SK-N-SH treated with all-trans-retinoic acid at 6 μM for 48 hours (cell line): Measurements from ENCODE around the gene FOXP4.

Experiments used
- ATAC-seq: fragments of 200-7000 bp; cut with Tn5 transposase; 3 replicates; pipeline ENCODE4 v1.9.1; 2020; ENCODE audit warnings: mild to moderate bottlenecking, moderate library complexity
- ARNTL ChIP-seq: fragments of 450-650 bp; formaldehyde crosslinking; IDR thresholded peaks from 2 replicates; pipeline ENCODE4 v1.5.0; 2020; ENCODE audit warnings: low read depth, mild to moderate bottlenecking, moderate library complexity, borderline replicate concordance
- CSDC2 ChIP-seq: fragments of 250-450 bp; sonication (Bioruptor Pico); IDR thresholded peaks from 2 replicates; pipeline ENCODE4 v1.5.0; 2020; ENCODE audit warnings: mild to moderate bottlenecking, moderate library complexity
- CSRNP3 ChIP-seq: fragments of 250-450 bp; sonication (Bioruptor Pico); IDR thresholded peaks from 2 replicates; pipeline ENCODE4 v1.5.1; 2021; ENCODE audit warnings: mild to moderate bottlenecking, moderate library complexity
- ESRRG ChIP-seq: fragments of 250-450 bp; sonication (Bioruptor Pico); IDR thresholded peaks from 2 replicates; pipeline ENCODE4 v1.6.1; 2021; ENCODE audit warnings: mild to moderate bottlenecking
- GLIS3 ChIP-seq: fragments of 250-450 bp; sonication (Bioruptor Pico); IDR thresholded peaks from 2 replicates; pipeline ENCODE4 v1.5.0; 2020; ENCODE audit warnings: mild to moderate bottlenecking, moderate library complexity
- OSR1 ChIP-seq: fragments of 250-450 bp; sonication (Bioruptor Pico); IDR thresholded peaks from 2 replicates; pipeline ENCODE4 v1.8.0; 2022; ENCODE audit warnings: moderate library complexity, mild to moderate bottlenecking, inconsistent platforms
- PATZ1 ChIP-seq: fragments of 250-450 bp; sonication (Bioruptor Pico); IDR thresholded peaks from 2 replicates; pipeline ENCODE4 v1.8.0; 2020; ENCODE audit warnings: mild to moderate bottlenecking, moderate library complexity, borderline replicate concordance
- PPARA ChIP-seq: fragments of 250-450 bp; sonication (Bioruptor Pico); IDR thresholded peaks from 2 replicates; pipeline ENCODE4 v1.5.0; 2020; ENCODE audit warnings: mild to moderate bottlenecking, borderline replicate concordance
- RARB ChIP-seq: fragments of 250-450 bp; sonication (Bioruptor Pico); IDR thresholded peaks from 2 replicates; pipeline ENCODE4 v1.8.0; 2021; ENCODE audit warnings: mild to moderate bottlenecking, moderate library complexity
- SNAI2 ChIP-seq: fragments of 250-450 bp; sonication (Bioruptor Pico); IDR thresholded peaks from 2 replicates; pipeline ENCODE4 v1.5.0; 2020; ENCODE audit warnings: mild to moderate bottlenecking, moderate library complexity
- TCF4 ChIP-seq: fragments of 250-450 bp; sonication (Bioruptor Pico); IDR thresholded peaks from 2 replicates; pipeline ENCODE4 v1.8.0; 2021; ENCODE audit warnings: mild to moderate bottlenecking, moderate library complexity, borderline replicate concordance
- ZC3H10 ChIP-seq: fragments of 250-450 bp; sonication (Bioruptor Pico); IDR thresholded peaks from 2 replicates; pipeline ENCODE4 v1.5.1; 2021; ENCODE audit warnings: mild to moderate bottlenecking, moderate library complexity
- ZFP3 ChIP-seq: fragments of 250-450 bp; sonication (Bioruptor Pico); IDR thresholded peaks from 2 replicates; pipeline ENCODE4 v1.5.0; 2020; ENCODE audit warnings: mild to moderate bottlenecking, moderate library complexity
- ZFP30 ChIP-seq: fragments of 450-650 bp; formaldehyde crosslinking; IDR thresholded peaks from 2 replicates; pipeline ENCODE4 v1.5.0; 2022; ENCODE audit warnings: mild to moderate bottlenecking, moderate library complexity
- ZNF565 ChIP-seq: fragments of 450-650 bp; formaldehyde crosslinking; conservative IDR thresholded peaks from 2 replicates; pipeline ENCODE4 v1.5.0; 2020; ENCODE audit warnings: low read depth, mild to moderate bottlenecking, moderate library complexity
- TF ChIP-seq, protein P1 (sequence below): fragments of 250-450 bp; sonication (Bioruptor Pico); IDR thresholded peaks from 2 replicates; pipeline ENCODE4 v1.8.0; 2021; ENCODE audit warnings: low read depth, mild to moderate bottlenecking, moderate library complexity, borderline replicate concordance
- TF ChIP-seq, protein P2 (sequence below): fragments of 250-450 bp; sonication (Bioruptor Pico); IDR thresholded peaks from 2 replicates; pipeline ENCODE4 v1.5.1; 2020; ENCODE audit warnings: low read depth, mild to moderate bottlenecking, moderate library complexity
- TF ChIP-seq, protein P3 (sequence below): fragments of 250-450 bp; sonication (Bioruptor Pico); IDR thresholded peaks from 2 replicates; pipeline ENCODE4 v1.5.0; 2020; ENCODE audit warnings: mild to moderate bottlenecking, moderate library complexity

FOXP4 gene

DNA sequence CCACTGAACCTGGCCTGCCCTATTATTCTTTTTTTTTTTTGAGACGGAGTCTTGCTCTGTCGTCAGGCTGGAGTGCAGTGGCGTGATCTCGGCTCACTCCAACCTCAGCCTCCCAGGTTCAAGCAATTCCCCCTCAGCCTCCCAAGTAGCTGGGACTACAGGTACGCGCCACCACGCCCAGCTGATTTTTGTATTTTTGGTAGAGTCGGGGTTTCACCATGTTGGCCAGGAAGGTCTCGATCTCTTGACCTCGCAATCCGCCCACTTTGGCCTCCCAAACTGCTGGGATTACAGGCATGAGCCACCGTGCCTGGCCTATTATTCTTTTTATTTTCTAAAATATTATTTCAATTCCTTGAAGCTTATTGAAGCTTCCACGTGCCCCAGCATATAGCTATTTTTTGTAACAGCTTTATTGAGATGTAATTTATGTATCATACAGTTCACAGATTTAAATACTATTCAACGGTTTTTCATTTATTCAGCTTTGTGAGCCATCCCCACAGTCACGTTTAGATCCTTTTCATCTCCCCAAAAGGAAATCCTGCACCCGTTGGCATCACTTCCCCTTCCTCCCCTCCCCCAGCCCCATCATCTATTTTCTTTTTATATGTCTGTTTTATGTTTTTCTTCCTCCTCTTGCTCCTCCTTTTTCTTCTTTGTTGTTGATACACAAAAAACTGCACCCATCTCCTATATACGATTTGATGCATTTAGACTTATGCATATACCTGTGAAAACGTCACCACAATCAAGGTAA lies 78.6 kb downstream of the FOXP4 start:
- no peak for TF ChIP-seq CSRNP3 (CRISPR knock-in tag)
- no peak for TF ChIP-seq RARB (CRISPR knock-in tag)
- TF ChIP-seq, protein P1, sequence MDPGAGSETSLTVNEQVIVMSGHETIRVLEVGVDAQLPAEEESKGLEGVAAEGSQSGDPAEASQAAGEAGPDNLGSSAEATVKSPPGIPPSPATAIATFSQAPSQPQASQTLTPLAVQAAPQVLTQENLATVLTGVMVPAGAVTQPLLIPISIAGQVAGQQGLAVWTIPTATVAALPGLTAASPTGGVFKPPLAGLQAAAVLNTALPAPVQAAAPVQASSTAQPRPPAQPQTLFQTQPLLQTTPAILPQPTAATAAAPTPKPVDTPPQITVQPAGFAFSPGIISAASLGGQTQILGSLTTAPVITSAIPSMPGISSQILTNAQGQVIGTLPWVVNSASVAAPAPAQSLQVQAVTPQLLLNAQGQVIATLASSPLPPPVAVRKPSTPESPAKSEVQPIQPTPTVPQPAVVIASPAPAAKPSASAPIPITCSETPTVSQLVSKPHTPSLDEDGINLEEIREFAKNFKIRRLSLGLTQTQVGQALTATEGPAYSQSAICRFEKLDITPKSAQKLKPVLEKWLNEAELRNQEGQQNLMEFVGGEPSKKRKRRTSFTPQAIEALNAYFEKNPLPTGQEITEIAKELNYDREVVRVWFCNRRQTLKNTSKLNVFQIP (CRISPR knock-in tag): no peak
- no peak for TF ChIP-seq SNAI2 (CRISPR knock-in tag)
- no peak for TF ChIP-seq ZNF565 (CRISPR knock-in tag)
- no peak for TF ChIP-seq TCF4 (CRISPR knock-in tag)
- TF ChIP-seq, protein P2, sequence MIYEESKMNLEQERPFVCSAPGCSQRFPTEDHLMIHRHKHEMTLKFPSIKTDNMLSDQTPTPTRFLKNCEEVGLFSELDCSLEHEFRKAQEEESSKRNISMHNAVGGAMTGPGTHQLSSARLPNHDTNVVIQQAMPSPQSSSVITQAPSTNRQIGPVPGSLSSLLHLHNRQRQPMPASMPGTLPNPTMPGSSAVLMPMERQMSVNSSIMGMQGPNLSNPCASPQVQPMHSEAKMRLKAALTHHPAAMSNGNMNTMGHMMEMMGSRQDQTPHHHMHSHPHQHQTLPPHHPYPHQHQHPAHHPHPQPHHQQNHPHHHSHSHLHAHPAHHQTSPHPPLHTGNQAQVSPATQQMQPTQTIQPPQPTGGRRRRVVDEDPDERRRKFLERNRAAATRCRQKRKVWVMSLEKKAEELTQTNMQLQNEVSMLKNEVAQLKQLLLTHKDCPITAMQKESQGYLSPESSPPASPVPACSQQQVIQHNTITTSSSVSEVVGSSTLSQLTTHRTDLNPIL: no peak
- TF ChIP-seq PATZ1: no peak
- no peak for TF ChIP-seq ZFP3 (CRISPR knock-in tag)
- TF ChIP-seq, all 23 proteins: peak for 0
- ATAC-seq: no peak

DNA sequence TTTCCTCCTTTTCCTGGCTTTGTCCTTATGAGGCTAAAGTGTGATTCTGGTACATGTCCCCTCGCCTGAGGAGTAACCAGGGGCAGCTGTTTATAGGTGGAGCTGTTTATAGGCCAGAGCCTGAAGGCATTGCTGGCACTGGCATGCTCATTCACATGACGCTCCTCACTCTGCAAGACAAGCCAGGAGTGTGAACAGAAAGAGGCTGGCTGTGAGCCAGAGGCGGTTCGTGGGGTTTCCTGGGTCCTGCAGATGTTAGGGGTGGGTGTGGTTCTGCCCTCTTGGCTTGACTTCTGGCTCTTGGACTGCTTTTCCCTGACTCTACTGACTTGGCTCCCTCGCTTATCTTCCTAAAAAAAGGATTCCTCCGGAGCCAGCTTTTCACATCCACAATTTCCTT lies 79.3 kb downstream of the FOXP4 start:
- TF ChIP-seq TCF4 (CRISPR knock-in tag): no peak
- no peak for TF ChIP-seq OSR1
- TF ChIP-seq SNAI2 (CRISPR knock-in tag): no peak
- no peak for ATAC-seq

DNA sequence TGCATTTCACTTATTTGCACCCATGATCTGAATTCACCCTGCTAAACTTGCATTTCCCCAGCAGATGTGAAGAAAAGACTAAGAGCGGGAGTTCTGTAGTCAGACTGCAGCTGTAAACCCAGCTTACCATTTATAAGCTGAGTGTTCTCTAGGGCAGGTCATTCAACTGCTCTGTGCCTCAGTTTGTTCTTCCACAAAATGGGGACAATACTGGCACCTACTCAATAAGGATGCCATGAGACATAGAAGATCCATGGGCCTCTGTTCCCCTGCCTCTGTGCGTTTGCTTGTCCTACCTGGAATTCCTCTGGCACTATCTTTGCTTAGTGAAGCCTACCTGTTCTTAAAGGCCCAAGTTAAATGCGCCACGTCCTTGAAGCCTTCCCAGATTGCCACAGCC lies 79.8 kb downstream of the FOXP4 start:
- TF ChIP-seq RARB (CRISPR knock-in tag) (no peak), TCF4 (CRISPR knock-in tag) (no peak), ZFP30 (no peak)
- ATAC-seq: no peak

DNA sequence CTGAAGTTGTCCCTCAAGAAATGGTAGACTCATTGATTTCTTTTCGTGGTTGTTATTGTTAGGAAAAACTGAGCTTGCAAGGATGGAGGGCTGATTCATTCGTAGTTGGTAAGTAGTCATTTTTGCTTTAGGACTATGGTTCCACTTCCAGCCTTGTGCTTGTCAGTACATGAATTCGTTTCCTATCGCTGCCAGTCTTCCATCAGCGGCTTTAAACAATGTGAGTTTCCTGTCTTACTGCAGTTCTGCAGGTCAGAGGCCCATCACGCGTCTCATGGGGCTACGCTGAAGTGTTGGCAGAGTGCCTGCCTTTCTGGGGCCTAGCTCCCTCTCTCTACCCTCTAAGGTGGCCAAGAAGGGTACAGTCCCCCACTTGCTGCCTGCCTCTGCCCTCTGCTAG lies 80.7 kb downstream of the FOXP4 start:
- TF ChIP-seq ESRRG (CRISPR knock-in tag) (no peak), PPARA (CRISPR knock-in tag) (no peak), GLIS3 (CRISPR knock-in tag) (no peak), CSDC2 (no peak), ARNTL (CRISPR knock-in tag) (no peak), ZC3H10 (CRISPR knock-in tag) (no peak), ZNF565 (CRISPR knock-in tag) (no peak), RARB (CRISPR knock-in tag) (no peak)
- TF ChIP-seq, protein P3, sequence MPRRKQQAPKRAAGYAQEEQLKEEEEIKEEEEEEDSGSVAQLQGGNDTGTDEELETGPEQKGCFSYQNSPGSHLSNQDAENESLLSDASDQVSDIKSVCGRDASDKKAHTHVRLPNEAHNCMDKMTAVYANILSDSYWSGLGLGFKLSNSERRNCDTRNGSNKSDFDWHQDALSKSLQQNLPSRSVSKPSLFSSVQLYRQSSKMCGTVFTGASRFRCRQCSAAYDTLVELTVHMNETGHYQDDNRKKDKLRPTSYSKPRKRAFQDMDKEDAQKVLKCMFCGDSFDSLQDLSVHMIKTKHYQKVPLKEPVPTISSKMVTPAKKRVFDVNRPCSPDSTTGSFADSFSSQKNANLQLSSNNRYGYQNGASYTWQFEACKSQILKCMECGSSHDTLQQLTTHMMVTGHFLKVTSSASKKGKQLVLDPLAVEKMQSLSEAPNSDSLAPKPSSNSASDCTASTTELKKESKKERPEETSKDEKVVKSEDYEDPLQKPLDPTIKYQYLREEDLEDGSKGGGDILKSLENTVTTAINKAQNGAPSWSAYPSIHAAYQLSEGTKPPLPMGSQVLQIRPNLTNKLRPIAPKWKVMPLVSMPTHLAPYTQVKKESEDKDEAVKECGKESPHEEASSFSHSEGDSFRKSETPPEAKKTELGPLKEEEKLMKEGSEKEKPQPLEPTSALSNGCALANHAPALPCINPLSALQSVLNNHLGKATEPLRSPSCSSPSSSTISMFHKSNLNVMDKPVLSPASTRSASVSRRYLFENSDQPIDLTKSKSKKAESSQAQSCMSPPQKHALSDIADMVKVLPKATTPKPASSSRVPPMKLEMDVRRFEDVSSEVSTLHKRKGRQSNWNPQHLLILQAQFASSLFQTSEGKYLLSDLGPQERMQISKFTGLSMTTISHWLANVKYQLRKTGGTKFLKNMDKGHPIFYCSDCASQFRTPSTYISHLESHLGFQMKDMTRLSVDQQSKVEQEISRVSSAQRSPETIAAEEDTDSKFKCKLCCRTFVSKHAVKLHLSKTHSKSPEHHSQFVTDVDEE (CRISPR knock-in tag): no peak

More for the DNA sequence above, 80.7 kb downstream of the FOXP4 start:
- ATAC-seq: no peak
